ENCODE results near the gene RAPGEF4. TPM values are rescaled to one million over a fixed set of nuclear protein-coding genes. Genes with fewer than 3 reads are reported as not detected.

RAPGEF4 gene
- total and polyA plus RNA-seq, 2 donors (not counting 1 experiment from before 2014, with no cell fraction given), result 0.22 to 0.30 TPM

- H3K27ac Mint-ChIP-seq, result no peak overlapping the region
- H3K4me3 Mint-ChIP-seq, result no peak overlapping the region
- ATAC-seq (ENCODE audit: low read depth) (no peak), DNase-seq (no peak)
- H3K27me3 Mint-ChIP-seq, result peaks cover 35% of the 10 kb centered on the region
- Histone ChIP-seq H3K4me2 (replicated peaks; ENCODE audit: low read depth, low read length, poor library complexity, severe bottlenecking) (no peak overlapping the region), H3K4me1 (ENCODE audit: control insufficient read depth in 2 of 2, insufficient read depth in 2 of 2, low read length in 2 of 2) (no peaks in the 10 kb centered on the region), H3K9me3 (ENCODE audit: control extremely low read depth in 1 of 3, control insufficient read depth in 2 of 3, insufficient read depth in 1 of 3, low read length in 2 of 3) (no peaks in the 10 kb centered on the region), H4K20me1 (ENCODE audit: control insufficient read depth, insufficient read depth, low read length, poor library complexity, severe bottlenecking) (no peaks in the 10 kb centered on the region), H3K9ac (ENCODE audit: low read length) (no peak overlapping the region), H3K27ac (ENCODE audit: low read length in 2 of 2) (no peak overlapping the region), H2AFZ (ENCODE audit: insufficient read depth, low read depth, low read length, poor library complexity, severe bottlenecking) (no peak overlapping the region), H3K36me3 (replicated peaks in 1 of 2; ENCODE audit: control extremely low read depth in 1 of 2, control insufficient read depth in 1 of 2, extremely low read depth in 1 of 2, insufficient read depth in 2 of 2, low read length in 1 of 2) (no peaks in the 10 kb centered on the region), H3K27me3 (replicated peaks in 1 of 4; ENCODE audit: control extremely low read depth in 1 of 4, control insufficient read depth in 3 of 4, insufficient read depth in 4 of 4, low read length in 3 of 4) (peaks cover 0 to 2% (median under 1%) of the 10 kb centered on the region in 4 experiments), H3K4me3 (ENCODE audit: control extremely low read depth in 1 of 5, extremely low read depth in 1 of 5, insufficient read depth in 1 of 5, low read depth in 2 of 5, low read length in 4 of 5) (no peak overlapping the region), H3K79me2 (ENCODE audit: control insufficient read depth, insufficient read depth, low read length) (no peaks in the 10 kb centered on the region)
- H3K4me1 Mint-ChIP-seq, result no peaks in the 10 kb centered on the region
- 23% methylated on average over 4 of the region's 7 CpGs for WGBS (ENCODE audit: insufficient coverage)
- intact Hi-C loops (cut with micrococcal nuclease), result no loop called here
- no peaks in the 10 kb centered on the region for H3K9me3 Mint-ChIP-seq (ENCODE audit: insufficient read depth)
- TF ChIP-seq CTCF (IDR thresholded peaks at IDR 0.05) (no peak), EZH2 (IDR thresholded peaks at IDR 0.05; ENCODE audit: borderline replicate concordance, insufficient read depth, low read depth, low read length, poor library complexity, severe bottlenecking) (no peak)
- CTCF ChIA-PET, result no interaction called here
- POLR2A ChIA-PET, result no interaction called here
Observed at GRCh38 chr2:172889768-172890430, 154.3 kb downstream of the RAPGEF4 start.

- Histone ChIP-seq H3K4me1 (ENCODE audit: control insufficient read depth in 2 of 2, insufficient read depth in 2 of 2, low read length in 2 of 2) (no peaks in the 10 kb centered on the region), H2AFZ (ENCODE audit: insufficient read depth, low read depth, low read length, poor library complexity, severe bottlenecking) (no peak overlapping the region), H3K27me3 (replicated peaks in 1 of 4; ENCODE audit: control extremely low read depth in 1 of 4, control insufficient read depth in 3 of 4, insufficient read depth in 4 of 4, low read length in 3 of 4) (peaks cover 0 to 3% (median under 1%) of the 10 kb centered on the region in 4 experiments), H3K4me2 (replicated peaks; ENCODE audit: low read depth, low read length, poor library complexity, severe bottlenecking) (no peak overlapping the region), H3K36me3 (replicated peaks in 1 of 2; ENCODE audit: control extremely low read depth in 1 of 2, control insufficient read depth in 1 of 2, extremely low read depth in 1 of 2, insufficient read depth in 2 of 2, low read length in 1 of 2) (no peaks in the 10 kb centered on the region), H3K4me3 (ENCODE audit: control extremely low read depth in 1 of 5, extremely low read depth in 1 of 5, insufficient read depth in 1 of 5, low read depth in 2 of 5, low read length in 4 of 5) (no peak overlapping the region), H4K20me1 (ENCODE audit: control insufficient read depth, insufficient read depth, low read length, poor library complexity, severe bottlenecking) (no peaks in the 10 kb centered on the region), H3K9me3 (ENCODE audit: control extremely low read depth in 1 of 3, control insufficient read depth in 2 of 3, insufficient read depth in 1 of 3, low read length in 2 of 3) (no peaks in the 10 kb centered on the region), H3K27ac (ENCODE audit: low read length in 2 of 2) (no peak overlapping the region), H3K79me2 (ENCODE audit: control insufficient read depth, insufficient read depth, low read length) (no peaks in the 10 kb centered on the region), H3K9ac (ENCODE audit: low read length) (no peak overlapping the region)
- Mint-ChIP-seq H3K27me3 (peaks cover 40% of the 10 kb centered on the region), H3K4me1 (no peaks in the 10 kb centered on the region), H3K4me3 (no peak overlapping the region), H3K27ac (no peak overlapping the region), H3K9me3 (ENCODE audit: insufficient read depth) (no peaks in the 10 kb centered on the region)
- no peak for DNase-seq
- WGBS (ENCODE audit: insufficient coverage), result 76% methylated on average over 6 of the region's 10 CpGs
- TF ChIP-seq CTCF (IDR thresholded peaks at IDR 0.05) (no peak), EZH2 (IDR thresholded peaks at IDR 0.05; ENCODE audit: borderline replicate concordance, insufficient read depth, low read depth, low read length, poor library complexity, severe bottlenecking) (no peak)
- POLR2A ChIA-PET, result no interaction called here
- no peak for ATAC-seq (ENCODE audit: low read depth)
- CTCF ChIA-PET, result no interaction called here
- intact Hi-C loops (cut with micrococcal nuclease), result no loop called here
Observed at GRCh38 chr2:172893111-172893510, 157.5 kb downstream of the RAPGEF4 start.

Measured in B cell (primary cell).